Measurements from ENCODE around the gene TMEM138. TPM values are rescaled to one million over a fixed set of nuclear protein-coding genes. Genes with fewer than 3 reads are reported as not detected.

TMEM138 gene
- total RNA-seq, 1 donor from 2014 or later, result 10.4 TPM

DNA sequence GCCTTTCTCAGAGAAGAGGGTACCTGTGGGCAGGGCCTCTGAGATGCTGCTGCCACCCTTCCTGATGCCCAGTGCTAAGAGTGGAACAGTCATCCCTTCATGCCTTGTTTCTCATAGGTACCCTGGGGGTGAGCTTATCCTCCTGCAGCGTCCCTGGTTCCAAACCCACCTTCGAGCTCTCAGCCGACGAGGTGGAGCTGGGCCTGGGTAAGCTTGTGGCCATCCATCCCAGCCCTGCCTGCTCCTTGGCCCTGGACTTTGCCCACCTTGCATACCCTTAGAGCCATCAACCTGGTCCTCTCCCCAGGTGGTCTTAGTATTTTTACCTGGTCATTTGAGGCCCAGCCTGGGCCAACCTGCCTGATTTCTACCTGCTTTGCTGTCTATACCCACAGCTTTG is 20.5 kb upstream of the TMEM138 start:
- no peak for DNase-seq (ENCODE audit: low read depth in 2 of 2)

DNA sequence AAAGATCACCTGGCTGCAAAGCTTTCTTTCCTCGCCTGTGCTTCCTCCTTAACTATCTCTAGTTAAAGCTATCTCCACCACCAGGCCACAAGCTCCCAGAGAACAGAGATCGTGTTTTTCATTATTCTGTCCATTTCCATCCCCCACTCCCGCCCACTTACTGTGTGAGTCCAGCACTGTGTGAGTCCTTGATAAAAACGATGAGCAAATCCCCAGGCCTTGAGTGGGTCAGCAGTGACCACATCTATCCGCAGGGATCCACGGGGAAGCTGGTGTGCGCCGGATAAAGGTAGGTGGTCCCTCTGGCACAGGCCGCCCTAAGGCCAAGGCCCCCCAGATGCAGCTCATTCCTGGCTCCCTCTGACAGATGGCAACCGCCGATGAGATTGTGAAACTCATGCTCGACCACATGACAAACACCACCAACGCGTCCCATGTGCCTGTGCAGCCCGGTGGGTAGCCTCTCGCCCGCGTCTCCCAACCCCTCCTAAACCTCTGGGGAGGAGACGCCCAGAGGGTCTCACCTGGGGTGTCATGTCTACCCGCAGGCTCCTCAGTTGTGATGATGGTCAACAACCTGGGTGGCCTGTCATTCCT is 19.9 kb upstream of the TMEM138 start:
- no peak for DNase-seq (ENCODE audit: low read depth in 2 of 2)

DNA sequence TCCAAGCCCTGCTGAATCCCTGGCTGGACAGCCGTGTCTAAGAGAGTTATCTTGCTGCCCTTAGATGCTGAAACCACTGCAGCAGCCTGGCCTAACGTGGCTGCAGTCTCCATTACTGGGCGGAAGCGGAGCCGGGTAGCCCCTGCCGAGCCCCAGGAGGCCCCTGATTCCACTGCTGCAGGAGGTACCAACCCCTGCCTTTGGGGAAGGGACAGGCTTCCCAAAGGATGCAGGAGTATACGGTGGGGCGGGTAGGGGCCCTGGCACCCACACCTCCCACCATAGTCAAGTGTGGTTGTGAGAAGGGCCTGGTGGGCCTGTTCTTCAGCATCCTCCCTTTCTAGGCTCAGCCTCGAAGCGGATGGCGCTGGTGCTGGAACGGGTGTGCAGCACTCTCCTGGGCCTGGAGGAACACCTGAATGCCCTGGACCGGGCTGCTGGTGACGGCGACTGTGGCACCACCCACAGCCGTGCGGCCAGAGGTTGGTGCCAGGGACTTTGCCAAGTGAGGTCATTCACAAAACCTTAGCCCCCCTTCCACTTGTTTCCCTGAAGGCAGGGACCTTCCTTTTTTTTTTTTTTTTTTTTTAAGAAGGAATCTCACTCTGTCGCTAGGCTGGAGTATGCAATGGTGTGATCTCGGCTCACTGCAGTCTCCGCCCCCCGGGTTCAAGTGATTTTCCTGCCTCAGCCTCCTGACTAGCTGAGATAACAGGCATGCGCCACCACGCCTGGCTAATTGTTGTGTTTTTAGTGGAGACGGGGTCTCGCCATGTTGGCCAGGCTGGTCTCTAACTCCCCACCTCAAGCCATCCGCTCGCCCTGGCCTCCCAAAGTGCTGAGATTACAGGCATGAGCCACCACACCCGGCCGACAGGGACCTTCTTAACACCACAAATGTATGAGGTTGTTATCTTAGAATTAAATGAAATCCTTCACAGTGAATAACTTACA is 18.1 kb upstream of the TMEM138 start:
- DNase-seq (ENCODE audit: low read depth in 2 of 2), result no peak

DNA sequence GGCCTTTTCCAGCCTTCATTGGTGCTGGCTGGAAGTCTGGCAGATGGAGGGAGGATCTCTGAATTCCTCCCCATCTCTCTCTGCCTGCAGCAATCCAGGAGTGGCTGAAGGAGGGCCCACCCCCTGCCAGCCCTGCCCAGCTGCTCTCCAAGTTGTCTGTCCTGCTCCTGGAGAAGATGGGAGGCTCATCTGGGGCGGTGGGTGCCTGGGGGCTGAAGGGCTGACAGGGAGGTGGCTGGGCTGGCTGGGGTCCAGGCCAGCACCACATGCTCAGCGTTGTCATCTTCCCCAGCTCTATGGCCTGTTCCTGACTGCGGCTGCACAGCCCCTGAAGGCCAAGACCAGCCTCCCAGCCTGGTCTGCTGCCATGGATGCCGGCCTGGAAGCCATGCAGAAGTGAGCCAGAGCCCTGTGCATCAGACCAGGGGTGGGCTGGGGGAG is 17.0 kb upstream of the TMEM138 start:
- DNase-seq (ENCODE audit: low read depth in 2 of 2), result no peak

DNA sequence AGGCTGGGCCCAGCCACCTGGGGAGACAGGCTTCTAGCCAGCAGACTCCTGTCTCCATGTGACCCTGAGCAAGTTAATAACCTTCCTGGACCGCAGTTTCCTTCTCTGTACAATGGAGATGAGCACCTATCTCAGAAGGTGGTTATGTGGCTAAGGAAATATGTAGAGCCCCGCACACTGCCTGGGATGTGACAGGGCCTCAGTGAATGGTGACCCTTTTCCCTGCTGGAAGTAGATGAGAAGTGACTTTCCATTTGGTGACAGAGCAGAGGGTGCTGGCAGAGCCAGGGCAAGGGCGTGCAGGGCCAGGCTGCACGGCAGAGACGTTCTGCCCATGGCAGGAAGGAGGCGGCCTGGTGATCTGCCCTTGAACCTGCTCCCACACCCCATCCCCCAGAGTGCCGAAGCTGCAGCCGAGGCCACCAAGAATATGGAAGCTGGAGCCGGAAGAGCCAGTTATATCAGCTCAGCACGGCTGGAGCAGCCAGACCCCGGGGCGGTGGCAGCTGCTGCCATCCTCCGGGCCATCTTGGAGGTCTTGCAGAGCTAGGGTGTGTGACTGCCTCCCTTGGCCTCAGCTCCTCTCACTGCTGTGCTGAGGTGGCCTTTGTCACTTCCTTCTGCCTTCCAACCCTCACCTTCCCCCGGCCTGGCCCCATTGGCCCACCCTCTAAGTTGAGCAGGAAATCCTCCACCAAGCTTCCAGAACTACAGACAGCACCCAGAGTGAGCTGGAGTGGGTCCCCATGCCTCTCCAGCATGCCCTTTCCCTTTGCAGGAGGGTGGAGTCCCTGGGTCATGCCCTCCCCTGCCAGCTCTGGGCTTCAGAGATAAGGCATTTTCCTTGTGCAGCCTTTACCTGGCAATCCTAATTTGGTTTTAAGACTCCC is 16.0 kb upstream of the TMEM138 start:
- no peak for DNase-seq (ENCODE audit: low read depth in 2 of 2)

DNA sequence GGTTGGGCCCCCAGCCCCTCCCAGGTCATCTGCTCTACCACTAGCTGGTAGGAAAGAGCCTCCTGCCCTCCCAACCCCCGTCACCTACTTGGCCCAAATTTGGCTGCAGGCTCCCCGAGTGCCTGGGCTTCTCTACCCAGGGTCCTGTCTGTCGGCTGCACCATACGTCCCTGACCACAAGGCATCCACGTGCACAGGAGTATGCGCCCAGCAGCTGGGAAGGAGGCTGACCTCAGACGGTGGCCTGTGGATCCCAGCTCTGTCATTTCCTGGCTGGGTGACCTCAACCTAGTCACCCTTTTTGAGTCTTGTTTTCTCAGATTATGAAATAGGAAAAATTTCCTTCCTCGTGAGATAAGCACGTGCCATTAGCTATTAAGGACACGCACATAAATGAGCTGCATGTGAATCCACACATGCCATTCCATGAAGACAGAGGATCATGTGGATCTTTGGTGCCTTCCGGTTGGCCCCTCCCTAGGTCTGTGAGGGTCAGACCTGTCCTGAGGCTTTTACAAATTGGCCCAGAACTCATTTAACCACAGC is 14.2 kb upstream of the TMEM138 start:
- peak; percentile 87 to 98 for DNase-seq (ENCODE audit: low read depth in 2 of 2)

DNA sequence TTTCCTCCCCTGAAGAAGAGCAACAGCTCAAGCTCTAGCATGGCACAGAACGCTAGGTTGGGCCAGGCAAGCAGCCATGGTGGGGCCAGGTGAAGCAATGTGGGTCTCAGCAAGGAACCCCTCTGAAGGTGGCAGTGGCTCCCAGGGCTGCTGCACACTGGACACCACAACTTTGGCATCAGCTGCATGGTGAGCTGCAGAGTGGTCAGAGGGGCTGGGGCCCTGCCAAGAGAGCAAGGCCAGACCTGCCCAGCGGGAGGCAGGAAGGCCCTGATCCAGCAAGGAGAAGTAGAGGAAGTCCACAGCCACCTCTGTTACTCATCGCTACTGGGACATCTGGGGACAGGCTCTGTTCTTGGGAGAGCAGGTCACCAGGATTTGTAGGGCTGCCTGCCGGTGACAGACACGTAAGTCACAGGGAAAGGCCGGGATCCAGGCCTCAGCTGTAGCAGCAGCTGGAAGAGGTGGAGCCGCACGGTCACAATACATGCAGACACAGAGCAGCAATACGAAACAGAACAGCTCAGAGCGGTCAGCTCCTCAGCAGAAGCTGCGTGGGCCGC is 12.9 kb upstream of the TMEM138 start:
- peak in 1 of 2 donors; percentile 6 for DNase-seq (ENCODE audit: low read depth in 2 of 2)

DNA sequence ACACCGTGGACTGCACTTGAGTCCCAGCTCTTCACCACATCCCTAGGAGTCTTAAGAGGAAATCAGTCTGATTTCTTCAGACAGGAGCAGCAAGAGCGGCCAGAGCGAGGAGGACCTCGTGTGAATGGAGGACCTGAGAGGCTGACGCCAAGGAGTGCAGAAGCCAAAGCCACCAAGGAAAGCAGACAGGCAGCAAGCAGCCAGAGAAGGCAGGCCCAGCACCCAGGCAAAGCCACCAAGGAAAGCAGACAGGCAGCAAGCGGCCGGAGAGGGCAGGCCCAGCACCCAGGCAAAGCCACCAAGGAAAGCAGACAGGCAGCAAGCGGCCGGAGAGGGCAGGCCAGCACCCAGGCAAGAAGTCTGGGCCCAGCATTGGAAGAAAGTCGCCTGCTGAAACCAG is 12.3 kb upstream of the TMEM138 start:
- no peak for DNase-seq (ENCODE audit: low read depth in 2 of 2)

DNA sequence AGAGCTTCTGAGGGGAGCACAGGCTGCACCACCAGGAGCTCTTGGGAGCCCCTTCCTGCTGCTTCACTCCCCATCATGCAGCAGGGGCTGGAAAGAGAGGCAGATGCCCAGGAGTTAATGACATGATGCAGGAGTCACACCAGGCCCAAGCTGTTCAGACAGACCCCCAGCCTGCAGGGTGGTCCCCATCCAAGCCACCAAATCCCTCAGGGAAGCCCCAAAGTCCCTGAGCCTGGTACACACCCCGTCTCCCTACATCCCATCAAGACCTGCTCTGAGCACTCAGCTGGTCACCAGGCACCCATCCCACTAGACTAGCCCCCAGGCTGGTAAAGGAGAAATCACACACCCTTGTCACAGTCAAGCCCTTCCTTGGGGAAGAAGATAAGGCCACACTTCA is 11.8 kb upstream of the TMEM138 start:
- no peak for DNase-seq (ENCODE audit: low read depth in 2 of 2)

DNA sequence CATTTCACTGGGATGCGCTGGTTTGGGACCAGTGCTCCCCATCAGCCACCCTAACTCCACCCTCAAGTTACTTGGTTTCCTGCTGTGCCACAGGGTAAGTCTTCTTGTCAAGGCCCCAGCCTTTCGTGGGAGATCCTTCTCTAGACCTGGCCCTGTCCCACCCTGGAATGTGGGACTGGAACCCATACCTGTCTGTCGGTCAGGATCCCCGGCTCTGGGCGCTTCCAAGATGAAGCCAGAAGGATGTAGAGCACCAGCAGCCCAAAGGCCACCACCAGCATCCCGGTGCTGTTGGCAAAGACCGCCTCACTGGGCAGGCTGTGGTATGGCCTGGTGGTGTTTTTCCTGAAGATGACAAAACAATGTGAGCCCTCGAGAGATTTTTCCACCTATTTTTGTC is 11.4 kb upstream of the TMEM138 start:
- no peak for DNase-seq (ENCODE audit: low read depth in 2 of 2)

DNA sequence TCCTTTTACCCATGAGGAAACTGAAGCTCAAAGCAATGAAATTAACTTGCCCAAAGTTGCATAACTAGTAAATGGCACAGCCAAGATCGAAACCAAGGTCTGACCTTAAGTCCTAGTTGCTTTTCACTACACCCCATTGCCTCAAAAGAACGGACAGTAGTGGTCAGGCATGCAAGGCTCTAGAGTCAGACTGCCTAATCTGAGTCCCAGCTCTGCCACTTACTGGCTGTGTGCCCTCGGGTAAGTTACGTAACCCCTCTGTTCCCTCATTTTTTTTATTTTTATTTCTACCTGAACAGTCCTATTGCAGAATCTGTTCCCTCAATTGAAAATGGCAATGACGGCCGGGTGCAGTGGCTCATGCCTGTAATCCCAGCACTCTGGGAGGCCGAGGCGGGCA is 10.1 kb upstream of the TMEM138 start:
- no peak for DNase-seq (ENCODE audit: low read depth in 2 of 2)

DNA sequence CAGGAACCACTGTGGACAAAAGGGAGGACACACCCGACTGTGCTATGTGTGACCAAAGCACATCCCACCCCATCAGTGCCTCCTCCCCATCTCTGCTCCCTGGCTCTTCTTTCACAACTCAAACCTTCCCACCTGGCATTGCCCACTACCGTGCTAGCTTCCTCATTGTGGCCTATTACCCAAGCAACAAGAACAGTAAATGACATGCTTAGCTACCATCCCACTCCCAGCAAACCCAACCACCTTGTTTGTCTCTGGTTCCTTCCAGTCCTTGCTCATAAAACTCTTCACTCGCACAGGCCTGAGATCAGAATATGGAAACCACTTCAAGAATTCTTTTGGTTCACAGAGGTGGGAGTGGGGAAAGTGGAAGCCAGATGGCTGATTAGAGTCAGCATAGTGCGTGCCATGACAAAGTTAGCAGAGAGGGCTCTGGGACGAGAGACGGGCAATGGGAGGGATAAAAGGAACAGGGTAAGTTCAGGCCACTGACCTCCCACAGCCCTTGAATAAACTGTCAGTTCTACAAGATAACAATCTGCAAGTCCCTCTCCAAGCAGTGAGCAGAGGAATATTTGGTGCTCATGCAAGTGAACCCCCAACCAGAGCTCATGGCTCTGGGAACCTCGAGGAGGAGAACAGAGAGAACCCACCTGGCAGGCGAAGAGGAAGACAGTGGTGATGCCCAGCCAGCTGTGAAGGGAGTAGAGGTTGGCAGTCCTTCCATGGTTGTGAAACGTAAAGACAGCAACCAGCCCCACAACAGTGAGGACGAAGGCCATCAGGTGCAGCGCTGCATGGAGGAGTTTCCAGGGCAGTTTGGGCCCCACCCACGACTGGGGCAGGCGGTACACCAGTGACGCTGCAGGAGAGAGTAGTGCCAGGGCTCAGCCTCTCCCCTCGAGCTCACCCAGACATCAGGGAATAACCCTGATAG is 8.8 kb upstream of the TMEM138 start:
- no peak for DNase-seq (ENCODE audit: low read depth in 2 of 2)

DNA sequence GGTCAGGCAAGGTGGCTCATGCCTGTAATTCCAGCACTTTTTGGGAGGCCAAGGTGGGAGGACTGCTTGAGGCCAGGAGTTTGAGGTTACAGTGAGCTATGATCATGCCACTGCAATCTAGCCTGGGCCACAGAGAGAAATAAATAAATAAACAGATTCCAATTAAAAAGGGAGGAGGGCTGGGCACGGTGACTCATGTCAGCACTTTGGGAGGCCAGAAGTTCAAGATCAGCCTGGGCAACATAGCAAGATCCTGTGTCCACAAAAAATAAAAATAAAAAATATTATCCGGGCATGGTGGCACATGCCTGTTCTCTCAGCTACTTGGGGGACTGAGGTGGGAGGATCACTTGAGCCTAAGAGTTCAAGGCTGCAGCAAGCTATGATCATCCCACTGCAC is 8.0 kb upstream of the TMEM138 start:
- no peak for DNase-seq (ENCODE audit: low read depth in 2 of 2)

DNA sequence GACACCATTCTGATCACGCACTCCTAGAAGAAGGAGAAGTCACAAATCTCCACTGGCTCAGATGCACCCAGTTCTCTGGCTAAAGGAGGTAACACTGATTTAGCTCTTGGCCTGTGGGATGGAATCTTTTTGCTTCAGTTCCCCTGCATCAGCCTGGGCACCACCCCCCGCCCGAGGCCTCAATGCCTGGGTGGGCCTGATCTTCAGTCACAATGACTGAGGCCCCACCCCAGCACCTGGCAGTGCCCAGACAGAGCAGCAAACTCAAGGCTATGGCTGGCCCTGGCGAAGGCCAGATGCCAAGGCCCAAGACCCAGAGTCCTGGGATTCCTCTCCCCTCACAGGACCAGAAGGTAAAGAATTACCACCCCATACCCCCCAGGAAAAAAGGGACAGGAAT is 5.5 kb upstream of the TMEM138 start:
- DNase-seq (ENCODE audit: low read depth in 2 of 2), result no peak

DNA sequence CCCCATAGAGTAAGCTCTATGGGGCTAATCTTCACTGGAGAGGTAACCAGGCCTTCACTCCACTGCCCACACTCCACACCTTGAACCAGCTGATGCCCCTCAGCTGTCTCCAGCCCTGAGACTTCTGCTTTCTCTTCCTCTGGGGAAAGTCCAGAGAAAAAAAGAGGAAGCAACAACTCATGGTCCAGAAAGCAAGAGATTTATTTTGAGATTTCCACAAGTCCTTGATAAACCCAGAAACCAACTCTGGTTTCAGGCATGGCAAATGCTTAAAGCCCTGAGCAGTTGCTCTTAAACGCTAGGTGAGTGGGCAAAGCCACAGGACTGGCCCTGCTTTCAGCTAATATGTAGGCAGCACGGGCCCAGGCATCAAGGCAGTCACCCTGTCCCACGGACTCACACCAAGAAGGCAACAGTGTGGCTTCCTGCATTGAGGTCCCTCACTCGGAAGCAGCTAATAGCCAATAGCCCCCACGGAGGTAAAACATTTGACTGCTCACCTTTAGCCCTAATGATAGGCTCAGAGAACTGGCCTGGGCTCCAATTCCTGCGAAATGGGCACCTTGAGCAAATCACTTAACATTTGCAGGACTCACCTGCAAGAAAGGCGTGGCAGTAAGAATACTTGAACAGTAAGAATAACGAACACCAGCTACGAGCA is 4.8 kb upstream of the TMEM138 start:
- no peak for DNase-seq (ENCODE audit: low read depth in 2 of 2)

DNA sequence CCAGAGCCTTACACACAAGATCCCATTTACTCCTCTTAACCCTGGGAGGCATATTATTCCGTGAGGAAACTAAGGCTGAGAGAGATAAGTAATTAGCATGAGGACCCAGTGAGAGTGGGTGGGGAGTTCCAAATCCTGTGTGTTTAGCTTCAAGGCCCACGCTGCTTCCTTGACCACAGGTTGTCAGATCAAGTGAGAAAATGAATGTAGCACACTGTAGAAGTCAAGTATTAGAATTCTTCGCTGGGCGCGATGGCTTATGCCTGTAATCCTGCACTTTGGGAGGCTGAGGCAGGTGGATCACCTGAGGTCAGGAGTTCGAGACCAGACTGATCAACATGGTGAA is 4.3 kb upstream of the TMEM138 start:
- no peak for DNase-seq (ENCODE audit: low read depth in 2 of 2)

DNA sequence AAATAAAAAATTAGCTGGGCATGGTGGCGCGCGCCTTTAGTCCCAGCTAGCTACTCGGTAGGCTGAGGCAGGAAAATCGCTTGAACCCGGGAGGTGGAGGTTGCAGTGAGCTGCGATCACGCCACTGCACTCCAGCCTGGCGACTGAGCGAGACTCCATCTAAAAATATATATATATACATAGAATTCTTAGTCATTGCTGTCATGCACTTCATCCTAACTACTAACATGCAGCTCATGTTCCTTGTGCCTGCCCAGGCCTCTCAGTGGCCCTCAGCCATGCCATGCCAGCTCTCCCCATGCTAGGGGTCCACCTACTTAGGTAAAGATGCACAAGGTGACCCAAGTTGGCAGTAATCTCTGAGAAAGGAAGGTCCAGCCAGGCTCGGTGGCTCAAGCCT is 3.6 kb upstream of the TMEM138 start:
- no peak for DNase-seq (ENCODE audit: low read depth in 2 of 2)

DNA sequence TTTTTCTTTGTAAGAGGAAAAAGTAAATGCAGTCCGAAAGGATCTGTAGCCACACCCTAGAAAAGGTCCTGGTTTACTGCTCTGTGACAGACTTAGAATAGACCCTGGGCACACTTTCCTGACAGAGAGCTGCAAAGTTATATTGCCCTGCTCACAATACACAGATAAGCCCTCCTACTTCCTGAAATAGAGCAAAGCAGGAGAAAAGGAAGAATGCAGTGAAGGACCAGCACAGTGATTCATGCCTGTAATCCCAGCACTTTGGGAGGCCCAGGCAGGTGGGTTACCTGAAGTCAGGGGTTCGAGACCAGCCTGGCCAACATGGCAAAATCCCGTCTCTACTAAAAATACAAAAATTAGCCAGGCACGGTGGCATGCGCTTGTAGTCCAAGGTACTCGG is 2.7 kb upstream of the TMEM138 start:
- peak in 1 of 2 donors; percentile 57 for DNase-seq (ENCODE audit: low read depth in 2 of 2)

DNA sequence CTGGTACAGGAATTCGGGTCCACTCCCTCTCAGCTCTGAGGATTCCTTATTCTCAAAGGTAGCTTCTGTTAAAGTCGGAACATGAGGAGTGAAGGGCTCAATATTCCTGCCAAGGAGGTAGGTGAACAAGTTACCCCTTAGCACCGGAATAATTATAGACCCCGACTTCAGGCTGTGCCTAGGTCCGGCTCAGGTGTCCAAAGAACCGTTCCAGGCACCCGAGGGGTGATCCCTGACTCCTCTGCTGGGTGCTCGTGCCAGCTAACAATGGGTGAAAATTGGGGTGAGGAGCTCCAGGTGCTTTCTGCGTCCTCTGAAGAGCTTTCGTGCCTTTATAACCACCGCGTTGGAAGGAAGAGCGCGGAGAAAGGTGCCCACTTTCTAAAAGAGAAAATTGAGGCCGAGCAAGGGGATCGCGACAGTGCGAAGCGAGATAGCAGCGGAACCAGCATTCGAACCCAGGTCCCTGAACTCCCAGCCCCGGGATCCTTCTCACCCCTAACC is 885 bp upstream of the TMEM138 start:
- no peak for DNase-seq (ENCODE audit: low read depth in 2 of 2)

DNA sequence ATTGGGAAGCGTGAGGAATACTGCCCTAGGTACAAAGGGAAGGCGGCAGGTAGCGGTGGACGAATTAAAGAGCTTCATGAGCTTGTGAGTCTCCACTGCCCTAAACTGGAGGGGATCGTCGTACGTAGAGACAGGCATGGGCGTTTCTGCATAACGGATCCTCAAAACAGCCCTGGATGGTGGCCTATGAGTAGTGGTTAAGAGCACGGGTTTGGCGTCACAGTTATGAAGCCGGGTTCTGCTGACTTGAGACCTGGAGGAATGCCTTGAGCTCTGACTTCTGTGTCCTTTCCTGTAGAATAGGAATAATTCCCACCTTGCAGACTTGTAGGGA is 335 bp downstream of the TMEM138 start:
- DNase-seq (ENCODE audit: low read depth in 2 of 2), result peak in 1 of 2 donors; percentile 58
